HG03565 (cell line): ENCODE measurements around the gene GTF3C2.
"Not testable (repeated sequence)": the region's sequence is repeated elsewhere in the genome, so short reads cannot be mapped to it uniquely, and the experiment has no call there.

Experiments used
- ATAC-seq: cut with Tn5 transposase; IDR thresholded peaks from one replicate; pipeline ENCODE4 v1.9.1; 2021; ENCODE audit warnings: mild to moderate bottlenecking, moderate library complexity; ENCODE audit not compliant: unreplicated experiment

GTF3C2 gene

GRCh38 chr2:27375513-27376099 lies 19.0 kb upstream of the GTF3C2 start:
- no peak for ATAC-seq

- no peak for ATAC-seq
These were observed 17.0 kb upstream of the GTF3C2 start for GRCh38 chr2:27373567-27373966.

DNA sequence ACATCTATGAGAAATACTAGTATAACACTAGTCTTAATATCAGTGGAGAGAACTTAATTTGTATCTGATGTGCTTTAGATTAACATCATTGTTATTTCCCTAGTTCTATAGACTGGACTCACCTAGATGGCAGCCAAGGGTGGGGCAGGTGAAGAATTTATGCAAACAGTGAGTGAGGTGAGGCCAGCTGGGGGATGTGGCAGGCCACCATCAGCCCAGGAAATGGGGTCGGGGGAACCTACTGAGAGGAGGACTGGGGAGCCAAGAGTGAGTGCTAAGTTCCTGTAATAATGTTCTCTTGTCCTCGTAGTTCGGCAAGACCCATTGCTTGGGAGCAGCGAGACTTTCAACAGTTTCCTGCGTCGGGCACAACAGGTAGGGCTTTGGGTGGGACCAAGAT lies 16.4 kb upstream of the GTF3C2 start:
- no peak for ATAC-seq

DNA sequence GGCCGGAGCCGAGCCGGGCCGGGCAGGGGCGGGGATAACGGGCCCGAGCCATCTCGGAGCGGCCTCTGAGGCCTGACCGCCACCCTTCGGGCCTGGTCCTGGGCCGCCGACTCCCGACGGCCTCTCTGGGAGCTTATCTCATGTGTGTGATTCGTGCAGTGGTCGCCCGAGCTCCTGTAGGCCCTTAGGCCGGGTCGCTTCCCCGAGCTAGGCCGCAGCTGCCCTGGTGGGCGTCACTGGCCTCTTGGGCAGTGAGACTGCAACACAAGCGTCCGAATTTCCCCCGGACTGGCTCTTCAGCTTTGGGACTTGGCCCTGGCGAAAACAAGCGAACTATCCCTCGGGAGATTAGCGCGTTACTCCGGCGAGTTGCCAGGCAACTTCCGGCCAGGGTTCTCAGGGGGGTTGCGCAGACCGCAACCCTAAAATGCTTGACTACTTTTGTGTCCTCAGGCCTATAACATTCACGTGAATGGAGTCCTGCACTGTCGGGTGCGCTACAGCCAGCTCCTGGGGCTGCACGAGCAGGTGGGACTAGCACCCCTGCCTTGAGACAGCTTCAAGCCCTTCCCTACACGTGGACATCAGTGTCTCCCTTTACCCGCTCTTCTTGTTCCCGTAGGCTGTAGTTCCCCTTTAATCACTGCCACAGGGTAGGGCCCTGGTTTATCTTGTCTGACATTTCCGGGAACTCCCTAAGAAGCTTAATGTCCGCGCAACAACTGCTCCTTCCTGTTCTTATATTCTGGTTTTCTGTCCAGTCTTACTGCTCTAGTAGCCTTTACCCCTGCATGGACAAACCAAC lies 14.5 kb upstream of the GTF3C2 start:
- ATAC-seq: peak; percentile 13

DNA sequence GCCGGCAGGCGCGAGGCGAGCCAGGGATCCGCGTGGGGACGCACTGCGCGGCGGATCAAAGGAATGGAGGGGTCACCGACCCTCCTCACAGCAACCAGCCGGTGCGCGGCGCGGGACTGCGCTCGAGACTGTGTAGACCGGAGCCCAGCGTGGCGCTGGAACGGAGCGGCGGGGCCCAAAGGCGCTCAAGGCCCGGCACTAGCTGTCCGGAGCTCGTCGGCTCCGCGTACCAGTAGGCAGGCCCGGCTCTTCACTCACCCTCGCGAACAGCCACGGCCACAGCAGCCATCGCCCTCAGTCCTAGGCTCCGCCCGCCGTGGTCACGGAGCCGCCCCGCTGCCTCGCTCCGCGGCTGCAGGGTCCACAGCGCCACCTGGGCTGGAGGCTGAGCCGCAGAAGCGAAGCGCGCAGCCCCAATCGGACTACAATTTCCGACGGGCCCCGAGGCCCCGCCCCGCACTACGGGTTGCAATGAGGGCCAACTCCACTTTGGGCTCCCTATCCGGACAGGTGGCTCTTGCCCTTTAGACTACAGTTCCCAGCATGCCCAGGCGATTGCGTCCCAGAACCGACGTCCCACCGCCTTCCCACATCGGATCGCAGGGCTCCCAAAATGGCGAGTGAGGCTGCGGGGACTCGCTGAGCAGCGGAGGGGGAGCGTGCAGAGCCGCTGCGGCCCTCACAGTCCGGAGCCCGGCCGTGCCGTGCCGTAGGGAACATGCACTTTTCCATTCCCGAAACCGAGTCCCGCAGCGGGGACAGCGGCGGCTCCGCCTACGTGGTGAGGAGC lies 13.7 kb upstream of the GTF3C2 start, which contains the start of the genes EIF2B4 and SNX17:
EIF2B4 (minus strand) TSS at position 313 of the 790 bp plus-strand sequence; CDS start at position 289, 24 bp downstream.
SNX17 (plus strand) TSS at position 591 of the 790 bp plus-strand sequence; CDS start at position 719, 128 bp downstream.
- ATAC-seq: peak; percentile 76

- ATAC-seq: no peak
These were observed 13.0 kb upstream of the GTF3C2 start for GRCh38 chr2:27369471-27370025.

DNA sequence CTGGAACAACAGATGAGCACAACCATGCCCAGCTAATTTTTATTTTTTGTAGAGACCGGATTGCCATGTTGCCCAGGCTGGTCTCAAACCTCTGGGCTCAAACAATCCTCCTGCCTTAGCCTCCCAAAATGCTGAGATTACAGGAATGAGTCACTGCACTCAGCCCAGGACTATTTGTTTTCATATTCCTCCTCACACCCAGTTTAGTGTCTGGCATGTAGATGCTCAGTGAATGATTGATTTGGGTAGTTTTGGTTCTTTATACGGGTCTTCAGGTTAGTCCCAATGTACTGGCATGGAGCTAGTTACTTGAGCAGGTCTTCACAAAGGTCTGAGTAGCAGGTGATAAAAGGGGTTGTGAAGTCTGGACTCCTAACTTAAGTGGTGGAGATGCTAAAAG lies 7.4 kb upstream of the GTF3C2 start:
- ATAC-seq: no peak

GRCh38 chr2:27362678-27363420 lies 6.3 kb upstream of the GTF3C2 start:
- ATAC-seq: no peak

DNA sequence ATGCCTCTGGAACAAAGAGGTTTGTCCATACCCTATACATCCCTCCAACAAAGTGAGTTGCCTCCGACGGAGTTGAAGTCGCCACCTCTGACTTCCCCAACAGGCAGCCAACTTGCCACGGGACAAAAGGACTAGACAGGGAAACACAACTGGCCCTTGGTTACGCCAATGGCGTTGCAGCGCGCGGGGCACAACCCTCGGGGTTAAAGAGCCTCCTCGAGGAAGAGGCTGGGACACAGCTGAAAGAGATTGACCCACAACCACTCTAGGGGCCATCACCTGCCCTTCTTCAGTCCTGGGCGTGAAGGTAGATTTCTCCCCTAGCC lies 545 bp downstream of the GTF3C2 start:
- peak; percentile 25 for ATAC-seq

DNA sequence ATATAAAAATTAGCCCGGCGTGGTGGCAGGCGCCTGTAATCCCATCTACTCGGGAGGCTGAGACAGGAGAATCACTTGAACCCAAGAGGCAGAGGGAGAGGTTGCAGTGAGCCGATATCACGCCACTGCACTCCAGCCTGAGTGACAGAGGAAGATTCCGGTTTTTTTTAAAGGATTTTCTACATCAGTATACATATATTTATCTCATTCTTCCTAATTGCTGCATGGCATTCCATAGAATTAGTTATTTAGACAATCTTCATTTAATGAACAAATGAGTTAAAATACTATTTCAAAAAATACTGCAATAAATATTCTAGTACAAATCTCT lies 2.0 kb downstream of the GTF3C2 start:
- ATAC-seq: no peak

DNA sequence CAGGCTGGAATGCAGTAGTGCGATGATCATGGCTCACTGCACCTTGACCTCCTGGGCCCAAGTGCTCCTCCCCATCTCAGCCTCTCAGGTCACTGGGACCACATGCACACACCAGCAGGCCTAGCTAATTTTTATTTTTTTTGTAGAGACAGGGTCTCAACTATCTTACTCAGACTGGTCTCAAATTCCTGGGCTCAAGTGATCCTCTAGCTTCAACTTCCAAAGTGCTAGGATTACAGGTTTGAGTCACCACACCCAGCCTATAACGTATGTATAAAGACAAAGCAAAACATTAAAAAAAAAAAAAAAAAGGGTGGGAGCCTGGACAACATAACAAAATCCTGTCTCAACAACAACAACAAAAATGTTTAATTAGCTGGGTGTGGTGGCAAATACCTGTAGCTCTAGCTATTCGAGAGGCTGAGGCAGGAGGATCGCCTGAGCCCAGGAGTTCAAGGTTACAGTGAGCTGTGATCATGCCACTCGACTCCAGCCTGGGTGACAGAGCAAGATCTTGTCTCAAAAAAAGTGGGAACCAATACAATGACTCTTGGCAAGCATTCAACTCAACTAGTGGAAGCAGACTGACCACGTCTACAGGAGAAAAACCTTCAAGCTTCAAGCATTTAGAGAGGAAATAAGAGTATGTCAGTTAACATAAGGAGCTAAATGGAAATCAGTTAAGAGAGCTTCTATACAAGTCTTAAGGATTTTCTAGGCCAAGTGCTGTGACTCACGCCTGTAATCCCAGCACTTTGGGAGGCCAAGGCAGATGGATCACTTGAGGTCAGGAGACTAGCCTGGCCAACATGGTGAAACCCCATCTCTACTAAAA lies 2.6 kb downstream of the GTF3C2 start:
- no peak for ATAC-seq

DNA sequence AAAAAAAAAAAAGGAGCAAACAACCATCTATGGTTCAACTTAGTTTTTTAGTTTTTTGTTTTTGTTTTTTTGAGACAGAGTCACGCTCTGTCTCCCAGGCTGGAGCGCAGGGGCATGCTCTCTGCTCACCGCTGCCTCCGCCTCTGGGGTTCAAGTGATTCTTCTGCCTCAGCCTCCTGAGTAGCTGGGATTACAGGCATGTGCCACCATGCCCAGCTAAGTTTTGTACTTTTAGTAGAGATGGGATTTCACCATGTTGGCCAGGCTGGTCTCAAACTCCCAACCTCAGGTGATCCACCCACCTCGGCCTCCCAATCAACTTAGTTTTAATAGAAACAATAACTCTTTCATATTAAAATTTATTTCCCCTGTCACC lies 3.2 kb downstream of the GTF3C2 start:
- not testable (repeated sequence) for ATAC-seq

DNA sequence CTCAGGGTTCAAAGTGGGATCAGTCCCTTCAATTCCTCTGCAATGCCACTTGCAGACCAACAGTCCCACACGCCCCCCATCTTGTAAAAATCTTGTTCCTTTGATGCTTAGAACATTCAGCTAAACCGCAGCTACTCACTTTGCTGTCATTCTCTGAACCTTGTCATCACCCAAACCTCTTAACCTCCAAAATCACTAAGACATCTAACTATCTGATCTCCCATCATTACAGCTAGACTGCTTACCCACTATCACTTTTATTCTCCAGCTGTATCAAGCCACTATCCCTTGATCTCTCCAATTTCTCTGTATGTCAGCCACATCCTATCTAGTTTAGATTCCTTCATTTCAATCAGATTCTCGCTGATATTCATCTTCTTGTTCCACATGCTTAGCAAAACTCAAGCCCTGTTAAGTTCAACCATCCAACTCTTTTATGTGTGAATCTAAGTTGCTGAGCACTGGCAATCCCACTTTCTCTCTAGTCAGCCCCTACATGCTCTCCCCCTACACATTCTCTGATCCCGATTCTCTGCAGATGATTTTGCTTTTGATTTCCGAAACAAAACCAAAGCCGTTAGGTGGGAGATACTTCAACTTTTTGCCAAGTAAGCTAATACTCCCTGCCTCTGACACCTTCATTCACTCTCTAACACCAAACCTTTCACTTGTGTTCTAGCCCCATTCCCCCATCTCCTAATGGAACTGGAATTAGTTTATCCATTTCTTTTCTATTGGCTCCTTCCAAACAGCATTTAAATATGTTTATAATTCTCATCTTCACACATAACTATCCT lies 4.6 kb downstream of the GTF3C2 start:
- no peak for ATAC-seq

DNA sequence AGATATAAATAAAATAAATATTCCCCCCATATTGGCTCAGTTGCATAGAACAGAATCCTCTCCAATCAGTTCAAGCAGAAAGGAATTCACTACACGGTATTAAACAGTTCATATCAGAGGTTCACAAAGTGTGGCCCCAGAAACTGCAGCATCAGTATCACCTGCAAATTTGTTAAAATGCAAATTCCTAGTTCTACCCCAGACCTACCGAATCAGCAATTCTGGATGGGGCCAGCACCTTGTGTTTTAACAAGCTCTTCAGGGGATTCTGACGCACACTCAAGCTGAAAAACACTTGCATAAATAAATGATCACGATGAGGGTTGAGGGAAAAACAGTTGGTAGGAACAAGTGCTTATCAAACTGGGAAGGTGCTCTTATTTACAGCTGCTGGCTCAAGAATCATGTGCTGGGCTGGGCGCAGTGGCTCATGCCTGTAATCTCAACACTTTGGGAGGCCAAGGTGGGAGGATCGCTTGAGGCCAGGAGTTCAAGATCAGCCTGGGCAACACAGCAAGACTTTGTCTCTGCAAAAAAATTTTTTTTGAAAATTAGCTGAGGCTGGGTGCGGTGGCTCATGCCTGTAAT lies 6.4 kb downstream of the GTF3C2 start:
- ATAC-seq: no peak

DNA sequence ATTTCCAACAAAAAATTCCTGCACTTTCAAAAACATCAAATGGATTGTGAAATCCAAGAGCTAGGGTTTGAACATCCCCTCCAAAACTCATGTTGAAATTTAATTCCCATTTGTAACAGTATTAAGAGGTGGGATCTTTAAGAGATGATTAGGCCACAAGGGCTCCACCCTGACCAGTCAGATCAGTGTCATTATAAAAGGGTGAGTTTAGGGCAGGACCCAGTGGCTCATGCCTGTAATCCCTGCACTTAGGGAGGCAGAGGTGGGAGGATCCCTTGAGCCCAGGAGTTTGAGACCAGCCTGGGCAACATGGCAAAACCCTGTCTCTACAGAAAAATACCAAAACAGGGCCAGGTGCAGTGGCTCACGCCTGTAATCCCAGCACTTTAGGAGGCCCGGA lies 8.9 kb downstream of the GTF3C2 start:
- no peak for ATAC-seq

DNA sequence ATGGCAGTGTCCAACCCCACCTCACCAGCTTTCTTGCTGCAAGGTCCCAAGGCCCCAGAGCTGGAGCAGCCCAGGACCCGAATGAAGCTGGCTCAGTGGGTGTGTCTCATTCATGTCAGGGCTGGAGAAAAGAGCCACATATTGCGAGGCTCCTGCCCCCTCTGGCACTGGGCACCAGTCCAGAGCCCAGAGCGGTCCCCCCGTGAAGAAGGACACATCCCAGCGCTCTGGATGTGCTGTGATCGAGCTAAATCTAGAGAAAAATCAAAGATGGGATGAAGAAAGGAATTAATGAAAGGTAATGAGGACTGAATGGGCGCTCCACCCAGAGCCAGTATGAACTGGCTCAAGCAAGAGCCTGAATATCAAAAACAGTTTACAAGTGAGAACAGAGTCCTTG lies 20.4 kb downstream of the GTF3C2 start:
- ATAC-seq: no peak

- ATAC-seq: no peak
These were observed 21.3 kb downstream of the GTF3C2 start for GRCh38 chr2:27335311-27335710.

DNA sequence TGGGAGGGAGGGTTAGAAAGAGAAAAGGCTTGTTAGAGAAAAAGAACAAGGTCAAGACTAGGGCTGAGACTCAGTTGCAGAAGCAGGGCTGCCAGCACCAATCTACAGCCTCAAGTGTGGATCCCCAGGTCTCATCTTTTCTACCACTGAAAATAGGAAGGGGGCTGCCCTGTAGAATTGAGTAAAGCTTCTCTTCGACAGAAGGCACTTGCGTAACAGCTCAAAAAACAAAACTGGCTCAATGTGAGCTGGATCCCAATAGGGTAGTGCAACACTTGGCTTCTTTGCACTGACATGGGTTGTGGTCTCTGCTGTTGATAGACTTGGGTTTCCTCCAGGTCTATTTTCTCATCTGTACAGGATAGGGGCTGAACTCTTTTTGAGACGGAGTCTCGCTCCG lies 31.8 kb downstream of the GTF3C2 start:
- ATAC-seq: no peak
